GM12878 (cell line): Measurements from ENCODE around the gene CDC20B. TPM values are rescaled to one million over a fixed set of nuclear protein-coding genes. Genes with fewer than 3 reads are reported as not detected.

Source experiments
- ATAC-seq: fragments of 200-7000 bp; cut with Tn5 transposase; 3 replicates; pipeline ENCODE4 v1.9.1; 2020; ENCODE audit warnings: mild to moderate bottlenecking, moderate library complexity
- BruUV-seq: library from RNA; stranded (reverse); fragments of 400-500 nt; replicated peaks from 2 replicates; lab custom pipeline; 2021; lab: Mats Ljungman, UMichigan
- CTCF ChIA-PET: fragments of 300-600 bp; sonication (Branson Sonifier 250); formaldehyde crosslinking; extraction: SDS; loops from one replicate; lab custom pipeline; 2021; ENCODE audit warnings: inconsistent platforms; lab: Yijun Ruan, JAX
- POLR2A ChIA-PET: fragments of 350-600 bp; formaldehyde crosslinking; extraction: SDS; loops from one replicate; lab custom pipeline; 2021; ENCODE audit warnings: inconsistent platforms; lab: Charles Lee
- RAD21 ChIA-PET: fragments of 300-600 bp; sonication (Branson Sonifier 250); formaldehyde crosslinking; loops from one replicate; lab custom pipeline; 2023; ENCODE audit warnings: antibody characterized with exemption; ENCODE audit not compliant: unreplicated experiment; lab: Charles Lee
- SMC1A ChIA-PET: fragments of 300-600 bp; sonication (Branson Sonifier 250); formaldehyde crosslinking; loops from one replicate; lab custom pipeline; 2023; ENCODE audit not compliant: unreplicated experiment, uncharacterized antibody; lab: Charles Lee
- DNase-seq: peaks from one replicate; pipeline ENCODE4 v3.0.0-alpha.2; 2011; ENCODE audit warnings: low read depth, low spot score
- FAIRE-seq: peaks from 3 replicates; lab custom pipeline; 2011; peaks lifted over from hg19 to GRCh38; lab: Jason Lieb, UNC
- H2AFZ ChIP-seq: 2 replicates; pipeline ENCODE4 v1.6.0; 2011; ENCODE audit warnings: low read depth, low read length, control low read depth; ENCODE audit not compliant: control insufficient read depth
- H3K27ac ChIP-seq: 2 replicates; pipeline ENCODE4 v1.5.1; 2011; ENCODE audit warnings: control low read depth; ENCODE audit not compliant: control insufficient read depth, insufficient read depth
- H3K27me3 ChIP-seq, 2 experiments: replicated peaks in 1 of 2; 2 replicates each; pipeline versions ENCODE4 v1.6.0 to v1.6.1; 2011; ENCODE audit warnings: low read length in 1 of 2; ENCODE audit not compliant: control insufficient read depth in 2 of 2, insufficient read depth in 2 of 2
- H3K36me3 ChIP-seq, 2 experiments: 2 replicates each; pipeline ENCODE4 v1.5.1; 2011; ENCODE audit warnings: low read length in 1 of 2; ENCODE audit not compliant: control insufficient read depth in 2 of 2, insufficient read depth in 2 of 2
- H3K4me1 ChIP-seq: 2 replicates; pipeline ENCODE4 v1.6.1; 2011; ENCODE audit warnings: mild to moderate bottlenecking, low read length, moderate library complexity, mixed read lengths; ENCODE audit not compliant: control insufficient read depth, insufficient read depth
- H3K4me2 ChIP-seq: 2 replicates; pipeline ENCODE4 v1.6.0; 2011; ENCODE audit warnings: control low read depth; ENCODE audit not compliant: control insufficient read depth, insufficient read depth
- H3K4me3 ChIP-seq: fragments of 200-600 bp; sonication (generic); 2 replicates; pipeline ENCODE4 v1.5.1; 2016
- H3K79me2 ChIP-seq: 2 replicates; pipeline ENCODE4 v1.6.0; 2011; ENCODE audit warnings: low read length; ENCODE audit not compliant: control insufficient read depth, insufficient read depth
- H3K9ac ChIP-seq: 2 replicates; pipeline ENCODE4 v1.8.0; 2011; ENCODE audit warnings: low read length, control low read depth, mixed read lengths; ENCODE audit not compliant: control insufficient read depth, insufficient read depth
- H3K9me3 ChIP-seq: replicated peaks from 3 replicates; pipeline ENCODE4 v1.5.1; 2011; ENCODE audit warnings: mild to moderate bottlenecking, low read length; ENCODE audit not compliant: control insufficient read depth, insufficient read depth
- H4K20me1 ChIP-seq: 2 replicates; pipeline ENCODE4 v1.6.0; 2011; ENCODE audit not compliant: control insufficient read depth, insufficient read depth
- KDM1A ChIP-seq: fragments of 200-600 bp; sonication (generic); IDR thresholded peaks from 2 replicates; pipeline ENCODE4 v1.6.1; 2016; ENCODE audit warnings: borderline replicate concordance
- WGBS: methylation state at CpG from one replicate; pipeline ENCODE4 v1.1.6; 2016; ENCODE audit warnings: low lambda C conversion rate; ENCODE audit not compliant: insufficient replicate concordance, insufficient coverage; ENCODE audit errors: missing lambda C conversion rate; 5-methylcytosine and 5-hydroxymethylcytosine counted together
- in situ Hi-C: fragments of 300-500 bp; cut with MboI; formaldehyde crosslinking; loops from 9 replicates; pipeline ENCODE4 v1.14.3; 2018; ENCODE audit warnings: mixed read lengths
- intact Hi-C: fragments of 100-400 bp; cut with micrococcal nuclease; formaldehyde crosslinking; loops from one replicate; pipeline ENCODE4 v1.14.2; 2022; ENCODE audit not compliant: unreplicated experiment
- polyA plus RNA-seq, 11 experiments: library from polyadenylated mRNA; depleted of rRNA in 4 of 11; unstranded in 6 of 11; stranded (reverse) in 5 of 11; fragments of >200 nt; fragmentation: Nextera tagmentation in 4 of 11; fragmentation: Illumina TruSeq in 1 of 11; extraction: Ambion mirVana in 4 of 11; extraction: Trizol in 1 of 11; gene quantifications; 1 replicate in 1 of 11; 2 replicates in 10 of 11; pipeline versions ENCODE4 v1.2.1 to v1.2.3, GENCODE V29; 2011 to 2016; ENCODE audit warnings: inconsistent platforms in 2 of 11, missing spikeins in 2 of 11, low read depth in 1 of 11
- total RNA-seq, 4 experiments: library from RNA; depleted of rRNA in 3 of 4; stranded (reverse); fragments of >200 nt in 3 of 4; fragmentation: Illumina TruSeq in 1 of 4; extraction: Trizol in 1 of 4; gene quantifications; 2 replicates each; pipeline versions ENCODE4 v1.2.1 to v1.2.3, GENCODE V29; 2013 to 2021
- TF ChIP-seq, protein P1 (sequence below): fragments of 150-350 bp; IDR thresholded peaks from 2 replicates; pipeline ENCODE4 v1.6.1; 2016; ENCODE audit warnings: low read depth, low read length
- TF ChIP-seq, protein P2 (sequence below): IDR thresholded peaks from 2 replicates; pipeline ENCODE4 v1.6.1; 2011; ENCODE audit warnings: borderline replicate concordance, low read depth, mild to moderate bottlenecking, moderate library complexity, mixed read lengths, low read length; ENCODE audit not compliant: insufficient read depth; ENCODE audit errors: extremely low read length
- TF ChIP-seq, protein P3 (sequence below): fragments of 450-650 bp; formaldehyde crosslinking; IDR thresholded peaks from 2 replicates; pipeline ENCODE4 v1.4.0; 2020; ENCODE audit warnings: mild to moderate bottlenecking, moderate library complexity
- TF ChIP-seq, protein P4 (sequence below): IDR thresholded peaks from 2 replicates; pipeline ENCODE4 v1.6.1; 2011; ENCODE audit warnings: low read depth, mild to moderate bottlenecking, low read length, moderate library complexity, borderline replicate concordance; ENCODE audit errors: extremely low read depth

CDC20B gene
- total and polyA plus RNA-seq, 10 of the 15 experiments (the other 5 are each of a cell fraction or from before 2014, with no cell fraction given), result 0.05 to 0.11 TPM; not detected in 8

DNA sequence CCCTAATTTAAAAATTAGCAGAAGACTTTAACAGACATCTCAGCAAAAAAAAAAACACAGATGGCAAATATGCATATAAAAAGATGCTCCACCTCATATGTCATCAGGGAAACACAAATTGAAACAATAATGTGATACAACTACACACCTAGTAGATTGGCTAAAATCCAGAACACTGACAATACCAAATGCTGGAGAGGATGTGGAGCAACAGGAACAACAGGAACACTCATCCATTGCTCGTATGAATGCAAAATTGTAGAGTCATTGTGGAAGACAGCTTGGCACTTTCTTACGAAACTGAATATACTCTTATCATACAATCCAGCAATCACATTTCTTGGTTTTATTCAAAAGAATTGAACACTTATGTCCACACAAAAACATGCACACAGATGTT is 32.0 kb upstream of the CDC20B start:
- no TSS peak for BruUV-seq
- intact Hi-C loops, result no loop called here
- FAIRE-seq, result no peak
- TF ChIP-seq, protein P1, sequence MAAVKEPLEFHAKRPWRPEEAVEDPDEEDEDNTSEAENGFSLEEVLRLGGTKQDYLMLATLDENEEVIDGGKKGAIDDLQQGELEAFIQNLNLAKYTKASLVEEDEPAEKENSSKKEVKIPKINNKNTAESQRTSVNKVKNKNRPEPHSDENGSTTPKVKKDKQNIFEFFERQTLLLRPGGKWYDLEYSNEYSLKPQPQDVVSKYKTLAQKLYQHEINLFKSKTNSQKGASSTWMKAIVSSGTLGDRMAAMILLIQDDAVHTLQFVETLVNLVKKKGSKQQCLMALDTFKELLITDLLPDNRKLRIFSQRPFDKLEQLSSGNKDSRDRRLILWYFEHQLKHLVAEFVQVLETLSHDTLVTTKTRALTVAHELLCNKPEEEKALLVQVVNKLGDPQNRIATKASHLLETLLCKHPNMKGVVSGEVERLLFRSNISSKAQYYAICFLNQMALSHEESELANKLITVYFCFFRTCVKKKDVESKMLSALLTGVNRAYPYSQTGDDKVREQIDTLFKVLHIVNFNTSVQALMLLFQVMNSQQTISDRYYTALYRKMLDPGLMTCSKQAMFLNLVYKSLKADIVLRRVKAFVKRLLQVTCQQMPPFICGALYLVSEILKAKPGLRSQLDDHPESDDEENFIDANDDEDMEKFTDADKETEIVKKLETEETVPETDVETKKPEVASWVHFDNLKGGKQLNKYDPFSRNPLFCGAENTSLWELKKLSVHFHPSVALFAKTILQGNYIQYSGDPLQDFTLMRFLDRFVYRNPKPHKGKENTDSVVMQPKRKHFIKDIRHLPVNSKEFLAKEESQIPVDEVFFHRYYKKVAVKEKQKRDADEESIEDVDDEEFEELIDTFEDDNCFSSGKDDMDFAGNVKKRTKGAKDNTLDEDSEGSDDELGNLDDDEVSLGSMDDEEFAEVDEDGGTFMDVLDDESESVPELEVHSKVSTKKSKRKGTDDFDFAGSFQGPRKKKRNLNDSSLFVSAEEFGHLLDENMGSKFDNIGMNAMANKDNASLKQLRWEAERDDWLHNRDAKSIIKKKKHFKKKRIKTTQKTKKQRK, result no peak
- TF ChIP-seq, protein P2, sequence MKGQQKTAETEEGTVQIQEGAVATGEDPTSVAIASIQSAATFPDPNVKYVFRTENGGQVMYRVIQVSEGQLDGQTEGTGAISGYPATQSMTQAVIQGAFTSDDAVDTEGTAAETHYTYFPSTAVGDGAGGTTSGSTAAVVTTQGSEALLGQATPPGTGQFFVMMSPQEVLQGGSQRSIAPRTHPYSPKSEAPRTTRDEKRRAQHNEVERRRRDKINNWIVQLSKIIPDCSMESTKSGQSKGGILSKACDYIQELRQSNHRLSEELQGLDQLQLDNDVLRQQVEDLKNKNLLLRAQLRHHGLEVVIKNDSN, result no peak
- TF ChIP-seq, protein P3, sequence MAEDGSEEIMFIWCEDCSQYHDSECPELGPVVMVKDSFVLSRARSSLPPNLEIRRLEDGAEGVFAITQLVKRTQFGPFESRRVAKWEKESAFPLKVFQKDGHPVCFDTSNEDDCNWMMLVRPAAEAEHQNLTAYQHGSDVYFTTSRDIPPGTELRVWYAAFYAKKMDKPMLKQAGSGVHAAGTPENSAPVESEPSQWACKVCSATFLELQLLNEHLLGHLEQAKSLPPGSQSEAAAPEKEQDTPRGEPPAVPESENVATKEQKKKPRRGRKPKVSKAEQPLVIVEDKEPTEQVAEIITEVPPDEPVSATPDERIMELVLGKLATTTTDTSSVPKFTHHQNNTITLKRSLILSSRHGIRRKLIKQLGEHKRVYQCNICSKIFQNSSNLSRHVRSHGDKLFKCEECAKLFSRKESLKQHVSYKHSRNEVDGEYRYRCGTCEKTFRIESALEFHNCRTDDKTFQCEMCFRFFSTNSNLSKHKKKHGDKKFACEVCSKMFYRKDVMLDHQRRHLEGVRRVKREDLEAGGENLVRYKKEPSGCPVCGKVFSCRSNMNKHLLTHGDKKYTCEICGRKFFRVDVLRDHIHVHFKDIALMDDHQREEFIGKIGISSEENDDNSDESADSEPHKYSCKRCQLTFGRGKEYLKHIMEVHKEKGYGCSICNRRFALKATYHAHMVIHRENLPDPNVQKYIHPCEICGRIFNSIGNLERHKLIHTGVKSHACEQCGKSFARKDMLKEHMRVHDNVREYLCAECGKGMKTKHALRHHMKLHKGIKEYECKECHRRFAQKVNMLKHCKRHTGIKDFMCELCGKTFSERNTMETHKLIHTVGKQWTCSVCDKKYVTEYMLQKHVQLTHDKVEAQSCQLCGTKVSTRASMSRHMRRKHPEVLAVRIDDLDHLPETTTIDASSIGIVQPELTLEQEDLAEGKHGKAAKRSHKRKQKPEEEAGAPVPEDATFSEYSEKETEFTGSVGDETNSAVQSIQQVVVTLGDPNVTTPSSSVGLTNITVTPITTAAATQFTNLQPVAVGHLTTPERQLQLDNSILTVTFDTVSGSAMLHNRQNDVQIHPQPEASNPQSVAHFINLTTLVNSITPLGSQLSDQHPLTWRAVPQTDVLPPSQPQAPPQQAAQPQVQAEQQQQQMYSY (CRISPR knock-in tag), result no peak
- no peak for TF ChIP-seq KDM1A
- TF ChIP-seq, protein P4, sequence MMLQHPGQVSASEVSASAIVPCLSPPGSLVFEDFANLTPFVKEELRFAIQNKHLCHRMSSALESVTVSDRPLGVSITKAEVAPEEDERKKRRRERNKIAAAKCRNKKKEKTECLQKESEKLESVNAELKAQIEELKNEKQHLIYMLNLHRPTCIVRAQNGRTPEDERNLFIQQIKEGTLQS, result no peak
- RAD21 ChIA-PET, result no interaction called here
- Histone ChIP-seq H3K4me3 (no peak overlapping the region), H3K79me2 (no peaks in the 10 kb centered on the region), H3K36me3 (no peaks in the 10 kb centered on the region), H3K27me3 (no peaks in the 10 kb centered on the region), H3K4me2 (no peak overlapping the region), H2AFZ (no peak overlapping the region), H3K9me3 (no peaks in the 10 kb centered on the region), H3K27ac (no peak overlapping the region), H3K9ac (no peak overlapping the region), H3K4me1 (no peaks in the 10 kb centered on the region), H4K20me1 (no peaks in the 10 kb centered on the region)
- no peak for ATAC-seq
- SMC1A ChIA-PET, result no interaction called here
- CTCF ChIA-PET, result no interaction called here
- POLR2A ChIA-PET, result no interaction called here
- no peak for DNase-seq
- 32% methylated on average over 2 of the region's 2 CpGs for WGBS
- in situ Hi-C loops, result no loop called here
